HG03442 (cell line): Measurements from ENCODE around the gene SYNDIG1L.

ENCODE experiments used
- ATAC-seq: cut with Tn5 transposase; IDR thresholded peaks from one replicate; pipeline ENCODE4 v1.9.1; 2021; ENCODE audit warnings: mild to moderate bottlenecking, moderate library complexity; ENCODE audit not compliant: unreplicated experiment

Gene SYNDIG1L

GRCh38 chr14:74364271-74364880, 61.6 kb downstream of the SYNDIG1L start:
- ATAC-seq: no peak

DNA sequence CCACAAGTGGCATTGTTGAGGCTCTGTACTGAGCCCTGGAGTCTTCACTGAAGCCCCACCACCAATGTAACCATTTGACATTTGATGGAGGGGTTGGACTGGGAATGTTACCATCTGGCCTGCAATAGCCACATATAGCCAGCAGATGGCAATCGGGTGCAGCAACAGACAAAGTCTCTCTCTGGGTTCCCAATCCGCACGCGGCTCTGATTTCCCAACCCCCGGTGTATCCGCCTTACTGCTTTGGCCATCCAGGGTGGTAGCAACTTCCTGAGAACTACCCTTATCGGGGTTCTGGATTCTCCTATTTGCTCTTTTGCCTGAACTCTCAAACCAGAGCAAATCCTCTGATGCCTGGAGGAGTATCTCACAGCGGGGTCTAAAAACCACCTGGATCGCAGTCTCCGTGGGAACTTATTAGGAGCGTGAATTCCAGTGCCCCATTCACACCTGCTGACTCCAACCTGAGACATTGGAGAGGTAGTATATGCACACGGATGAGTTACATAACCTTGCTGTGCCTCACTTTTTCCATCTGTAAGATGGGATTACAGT, 63.6 kb downstream of the SYNDIG1L start:
- no peak for ATAC-seq

DNA sequence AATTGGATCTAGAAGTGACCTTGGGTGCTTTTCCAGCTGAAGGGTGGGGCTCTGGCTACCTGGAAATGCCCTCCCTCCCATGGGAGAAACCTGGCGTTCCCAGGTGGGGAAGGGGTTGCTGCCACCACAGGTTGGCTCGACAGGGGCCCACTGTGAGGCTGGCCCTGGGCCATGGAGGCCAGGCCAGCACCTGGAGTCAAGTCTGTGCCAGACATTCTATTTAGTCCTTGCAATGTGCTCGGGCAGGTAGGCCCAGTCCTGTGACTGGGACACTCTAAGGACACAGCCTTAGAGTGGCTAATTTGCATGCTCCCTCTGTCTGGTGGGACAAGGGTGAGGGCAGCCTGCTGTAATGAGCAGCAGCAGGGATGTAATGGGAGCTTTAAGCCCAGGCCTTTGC, 65.8 kb downstream of the SYNDIG1L start:
- no peak for ATAC-seq

GRCh38 chr14:74358176-74358829, 67.7 kb downstream of the SYNDIG1L start:
- no peak for ATAC-seq

- no peak for ATAC-seq
These were observed 68.4 kb downstream of the SYNDIG1L start for GRCh38 chr14:74357585-74357984.

DNA sequence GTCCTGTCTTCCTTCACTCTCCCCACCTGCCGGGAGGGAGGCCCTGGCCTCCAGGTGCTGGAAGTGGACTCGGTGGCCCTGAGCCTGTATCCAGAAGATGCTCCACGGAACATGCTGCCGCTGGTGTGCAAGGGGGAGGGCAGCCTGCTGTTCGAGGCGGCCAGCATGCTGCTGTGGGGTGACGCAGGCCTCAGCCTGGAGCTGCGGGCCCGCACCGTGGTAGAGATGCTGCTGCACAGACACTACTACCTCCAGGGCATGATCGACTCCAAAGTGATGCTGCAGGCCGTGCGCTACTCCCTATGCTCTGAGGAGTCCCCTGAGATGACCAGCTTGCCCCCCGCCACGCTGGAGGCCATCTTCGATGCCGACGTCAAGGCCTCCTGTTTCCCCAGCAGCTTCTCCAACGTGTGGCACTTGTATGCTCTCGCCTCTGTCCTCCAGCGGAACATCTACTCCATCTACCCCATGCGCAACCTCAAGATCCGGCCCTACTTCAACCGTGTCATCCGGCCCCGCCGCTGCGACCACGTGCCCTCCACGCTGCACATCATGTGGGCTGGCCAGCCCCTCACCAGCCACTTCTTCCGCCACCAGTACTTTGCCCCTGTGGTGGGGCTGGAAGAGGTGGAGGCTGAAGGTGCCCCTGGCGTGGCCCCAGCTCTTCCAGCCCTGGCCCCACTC, 69.0 kb downstream of the SYNDIG1L start:
- no peak for ATAC-seq
